Prostate gland (tissue), 2 donors: Measurements from ENCODE around the gene SLC16A10.

Experiments
- POLR2A ChIP-seq: fragments of 450-650 bp; IDR thresholded peaks from one replicate; pipeline ENCODE4 v1.6.1; 2016; ENCODE audit warnings: antibody characterized with exemption, mild to moderate bottlenecking
- POLR2AphosphoS5 ChIP-seq: sonication (generic); formaldehyde crosslinking; IDR thresholded peaks from one replicate; pipeline ENCODE4 v1.6.1; 2017; ENCODE audit warnings: antibody characterized with exemption
- TF ChIP-seq, protein P1 (sequence below), 4 experiments: fragments of 200-600 bp in 2 of 4; fragments of 450-650 bp in 2 of 4; sonication (generic) in 2 of 4; IDR thresholded peaks; 1 replicate in 3 of 4; 2 replicates in 1 of 4; pipeline ENCODE4 v1.5.1; 2016 to 2019; ENCODE audit warnings: antibody characterized with exemption in 4 of 4, mild to moderate bottlenecking in 2 of 4, moderate library complexity in 2 of 4

DNA sequence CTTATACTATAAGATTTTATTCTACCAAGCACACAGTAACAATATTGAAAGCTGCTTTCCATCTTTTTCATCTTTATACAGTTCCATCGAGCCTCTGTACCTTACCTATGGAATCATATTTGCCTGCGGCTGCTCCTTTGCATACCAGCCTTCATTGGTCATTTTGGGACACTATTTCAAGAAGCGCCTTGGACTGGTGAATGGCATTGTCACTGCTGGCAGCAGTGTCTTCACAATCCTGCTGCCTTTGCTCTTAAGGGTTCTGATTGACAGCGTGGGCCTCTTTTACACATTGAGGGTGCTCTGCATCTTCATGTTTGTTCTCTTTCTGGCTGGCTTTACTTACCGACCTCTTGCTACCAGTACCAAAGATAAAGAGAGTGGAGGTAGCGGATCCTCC lies 89.8 kb downstream of the SLC16A10 start:
- TF ChIP-seq, protein P1, sequence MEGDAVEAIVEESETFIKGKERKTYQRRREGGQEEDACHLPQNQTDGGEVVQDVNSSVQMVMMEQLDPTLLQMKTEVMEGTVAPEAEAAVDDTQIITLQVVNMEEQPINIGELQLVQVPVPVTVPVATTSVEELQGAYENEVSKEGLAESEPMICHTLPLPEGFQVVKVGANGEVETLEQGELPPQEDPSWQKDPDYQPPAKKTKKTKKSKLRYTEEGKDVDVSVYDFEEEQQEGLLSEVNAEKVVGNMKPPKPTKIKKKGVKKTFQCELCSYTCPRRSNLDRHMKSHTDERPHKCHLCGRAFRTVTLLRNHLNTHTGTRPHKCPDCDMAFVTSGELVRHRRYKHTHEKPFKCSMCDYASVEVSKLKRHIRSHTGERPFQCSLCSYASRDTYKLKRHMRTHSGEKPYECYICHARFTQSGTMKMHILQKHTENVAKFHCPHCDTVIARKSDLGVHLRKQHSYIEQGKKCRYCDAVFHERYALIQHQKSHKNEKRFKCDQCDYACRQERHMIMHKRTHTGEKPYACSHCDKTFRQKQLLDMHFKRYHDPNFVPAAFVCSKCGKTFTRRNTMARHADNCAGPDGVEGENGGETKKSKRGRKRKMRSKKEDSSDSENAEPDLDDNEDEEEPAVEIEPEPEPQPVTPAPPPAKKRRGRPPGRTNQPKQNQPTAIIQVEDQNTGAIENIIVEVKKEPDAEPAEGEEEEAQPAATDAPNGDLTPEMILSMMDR (IDR thresholded peaks at IDR 0.05), result no peak
- TF ChIP-seq POLR2AphosphoS5 (no peak), POLR2A (no peak)
